ENCODE data around the gene ENHO.

The ENHO gene

DNA sequence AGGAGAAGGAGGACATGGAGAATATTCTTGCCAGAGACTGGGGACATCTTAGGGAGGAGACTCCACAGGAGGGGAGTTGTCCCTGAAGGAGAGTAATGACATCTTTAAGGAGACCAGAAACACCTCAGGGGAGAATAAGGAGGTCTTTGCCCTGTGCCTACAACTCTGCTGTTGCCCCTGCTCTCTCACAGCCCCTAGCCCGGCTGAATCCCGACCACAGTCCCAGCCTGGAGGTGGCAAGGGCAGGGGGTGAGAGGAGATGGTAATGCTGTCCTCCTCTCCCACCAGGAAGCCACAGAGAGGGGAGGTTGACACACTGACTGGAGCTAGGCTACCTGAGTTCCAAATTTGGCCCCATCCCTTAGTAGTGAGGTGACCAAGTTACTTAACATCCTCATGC lies 30.2 kb upstream of the ENHO start:
- Mint-ChIP-seq H3K27ac (ENCODE audit: low read depth) (no peak overlapping the region), H3K27me3 (peaks cover 39% of the 10 kb centered on the region), H3K4me3 (no peak overlapping the region), H3K4me1 (no peaks in the 10 kb centered on the region), H3K36me3 (ENCODE audit: insufficient read depth) (no peaks in the 10 kb centered on the region), H3K9me3 (no peaks in the 10 kb centered on the region)
- no peak for DNase-seq (ENCODE audit: low spot score in 2 of 2)
- ATAC-seq (replicated peaks; ENCODE audit: extremely low read depth, poor library complexity, severe bottlenecking) = no peak

DNA sequence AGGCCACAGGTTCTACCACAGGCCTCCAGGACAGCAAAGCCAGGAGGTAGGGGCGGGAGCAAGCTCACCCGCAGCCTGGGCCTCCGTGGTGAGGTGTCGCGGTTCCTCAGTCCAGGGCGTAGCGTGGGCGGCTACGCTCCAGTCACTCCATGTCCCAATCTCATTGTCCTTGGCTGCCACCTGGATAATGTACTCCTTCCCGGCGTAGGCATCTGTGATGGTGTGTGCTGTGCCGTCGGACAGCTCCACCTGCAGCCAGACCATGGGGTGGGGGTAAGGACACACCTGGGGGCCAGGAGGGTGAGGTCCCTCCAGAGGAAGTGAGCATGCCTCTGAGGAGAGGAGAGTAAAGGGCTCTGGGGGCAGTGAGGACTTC lies 29.8 kb upstream of the ENHO start:
- Mint-ChIP-seq H3K4me1 (no peaks in the 10 kb centered on the region), H3K4me3 (no peak overlapping the region), H3K27me3 (peaks cover 39% of the 10 kb centered on the region), H3K27ac (ENCODE audit: low read depth) (no peak overlapping the region), H3K9me3 (no peaks in the 10 kb centered on the region), H3K36me3 (ENCODE audit: insufficient read depth) (no peaks in the 10 kb centered on the region)
- DNase-seq (ENCODE audit: low spot score in 2 of 2) (no peak), ATAC-seq (replicated peaks; ENCODE audit: extremely low read depth, poor library complexity, severe bottlenecking) (no peak)

DNA sequence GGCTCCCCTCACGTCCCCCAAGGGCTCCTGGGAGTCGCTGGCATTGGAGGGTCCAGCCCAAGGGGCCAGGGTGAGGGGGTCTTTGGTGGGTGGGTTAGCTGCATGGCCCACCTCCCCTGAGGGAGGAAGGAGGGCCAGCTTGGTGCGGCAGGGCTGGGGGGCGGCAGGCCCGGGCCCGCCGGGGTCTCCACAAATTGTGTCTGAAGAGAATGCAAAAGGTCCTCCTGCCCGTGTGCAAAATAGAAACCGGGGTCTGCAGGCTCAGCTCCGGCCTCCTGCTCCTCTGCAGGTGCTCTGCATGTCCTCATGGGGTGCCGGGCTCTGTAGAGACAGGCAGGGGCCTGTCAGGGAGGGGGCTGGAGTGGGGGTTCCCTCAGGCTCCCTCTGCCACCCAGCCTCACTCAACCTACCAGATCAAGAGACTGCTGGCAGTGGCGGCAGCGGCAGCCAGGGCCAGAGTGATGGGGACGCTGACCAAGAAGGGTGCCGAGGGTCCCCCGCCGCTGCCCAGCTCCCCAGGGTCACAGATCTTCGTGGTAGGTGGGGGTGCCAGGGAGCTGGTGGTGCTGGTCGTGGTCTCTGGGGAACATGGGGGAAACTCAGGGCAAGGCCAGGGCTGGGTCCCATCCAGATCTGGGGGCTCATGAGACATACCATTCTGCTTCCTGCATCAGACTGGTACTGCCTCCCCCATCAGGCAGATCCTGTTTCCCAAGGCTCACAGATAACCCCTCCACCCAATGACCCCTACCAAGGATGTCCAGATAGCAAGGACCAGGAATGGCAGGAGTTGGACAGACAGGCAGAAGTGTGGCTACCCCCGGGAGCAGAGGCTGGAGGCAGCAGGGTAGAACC lies 29.2 kb upstream of the ENHO start:
- no peak for DNase-seq (ENCODE audit: low spot score in 2 of 2)
- Mint-ChIP-seq H3K27ac (ENCODE audit: low read depth) (no peak overlapping the region), H3K4me3 (no peak overlapping the region), H3K9me3 (no peaks in the 10 kb centered on the region), H3K4me1 (no peaks in the 10 kb centered on the region), H3K27me3 (peaks cover 39% of the 10 kb centered on the region), H3K36me3 (ENCODE audit: insufficient read depth) (no peaks in the 10 kb centered on the region)
- ATAC-seq (replicated peaks; ENCODE audit: extremely low read depth, poor library complexity, severe bottlenecking) = no peak

DNA sequence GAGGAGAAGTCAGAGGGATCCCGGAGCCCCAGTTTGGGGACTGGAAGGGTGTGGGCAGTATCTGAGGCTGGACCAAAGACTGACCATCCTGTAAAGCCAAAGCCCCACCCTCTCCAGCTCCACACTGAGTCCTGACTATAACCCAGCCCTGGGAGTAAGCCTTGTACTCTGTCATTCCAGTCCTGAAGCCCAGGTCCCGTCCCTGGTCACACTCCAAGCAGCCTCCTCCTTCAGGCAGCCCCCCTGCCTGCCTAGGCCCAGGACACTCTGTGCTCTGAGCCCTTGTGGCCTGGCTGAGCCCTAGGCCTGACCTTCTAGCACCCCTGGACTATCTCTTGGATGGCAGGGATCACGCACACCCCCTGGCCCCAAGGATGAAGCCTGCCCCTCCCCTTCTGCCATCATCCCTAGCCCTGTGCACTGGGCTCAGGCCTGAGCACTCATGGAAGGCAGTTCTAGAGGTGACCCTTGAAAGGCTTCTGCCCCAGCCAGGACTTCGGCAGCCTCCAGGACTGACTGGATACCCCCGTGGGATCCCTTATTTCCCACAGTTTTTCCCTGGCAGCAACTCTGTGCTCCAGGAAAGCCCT lies 28.0 kb upstream of the ENHO start:
- no peak for ATAC-seq (replicated peaks; ENCODE audit: extremely low read depth, poor library complexity, severe bottlenecking)
- Mint-ChIP-seq H3K27ac (ENCODE audit: low read depth) (no peak overlapping the region), H3K9me3 (no peaks in the 10 kb centered on the region)

DNA sequence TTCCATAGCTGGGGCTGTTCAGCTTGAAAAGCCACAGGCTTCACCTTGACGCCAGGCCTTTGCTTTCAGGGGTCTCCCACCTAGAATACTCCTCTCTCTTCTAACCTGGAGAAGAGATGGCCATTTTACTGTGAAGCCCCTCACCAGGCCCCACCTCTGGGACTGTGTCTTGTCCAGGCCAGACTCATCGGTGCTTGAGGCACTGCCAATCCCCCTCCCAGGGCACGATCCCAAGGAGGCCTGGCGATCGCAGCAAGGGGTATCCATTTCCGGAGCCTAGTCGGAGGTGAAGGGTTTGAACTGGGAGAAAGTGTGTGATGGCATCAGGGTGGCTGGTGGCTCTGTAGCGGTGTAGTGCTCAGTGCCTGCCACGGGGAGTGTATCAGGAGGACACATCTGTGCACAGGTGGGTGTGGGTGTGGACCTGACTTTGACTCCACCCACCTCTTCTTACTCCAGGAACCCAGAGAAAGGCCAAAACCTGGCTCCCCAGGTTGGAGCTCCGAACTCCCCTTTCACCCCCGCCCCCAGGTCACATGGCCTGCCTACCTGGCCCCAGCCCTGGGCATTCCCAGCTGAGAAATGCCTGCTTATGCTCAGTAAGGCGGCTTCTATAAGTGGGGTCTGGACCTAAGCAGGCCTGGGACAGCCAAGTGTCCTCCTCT lies 27.4 kb upstream of the ENHO start:
- no peak for DNase-seq (ENCODE audit: low spot score in 2 of 2)
- H3K4me3 Mint-ChIP-seq = no peak overlapping the region
- ATAC-seq (replicated peaks; ENCODE audit: extremely low read depth, poor library complexity, severe bottlenecking) = no peak
- H3K9me3 Mint-ChIP-seq = no peaks in the 10 kb centered on the region
- no peak overlapping the region for H3K27ac Mint-ChIP-seq (ENCODE audit: low read depth)
- peaks cover 46% of the 10 kb centered on the region for H3K27me3 Mint-ChIP-seq
- H3K36me3 Mint-ChIP-seq (ENCODE audit: insufficient read depth) = no peaks in the 10 kb centered on the region
- no peaks in the 10 kb centered on the region for H3K4me1 Mint-ChIP-seq

More for the DNA sequence above, 28.0 kb upstream of the ENHO start:
- Mint-ChIP-seq H3K4me3 (no peak overlapping the region), H3K4me1 (no peaks in the 10 kb centered on the region), H3K27me3 (peaks cover 42% of the 10 kb centered on the region), H3K36me3 (ENCODE audit: insufficient read depth) (no peaks in the 10 kb centered on the region)
- no peak for DNase-seq (ENCODE audit: low spot score in 2 of 2)

DNA sequence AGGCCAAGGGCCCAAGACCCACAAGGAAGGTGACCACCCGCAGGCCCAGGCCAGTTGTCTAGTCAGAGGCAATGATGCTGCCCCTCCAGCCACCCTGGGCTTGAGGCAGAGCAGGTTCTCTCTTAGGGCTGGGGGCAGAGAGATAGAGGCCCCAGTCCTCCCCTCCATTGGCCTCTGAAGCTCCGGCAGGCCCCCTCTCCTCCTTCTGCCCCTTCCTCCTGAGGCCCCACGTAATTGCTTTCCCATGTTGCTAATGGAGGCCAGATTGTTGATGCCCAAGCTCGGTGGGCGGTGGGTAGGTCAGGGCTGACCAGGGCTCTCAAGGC lies 26.6 kb upstream of the ENHO start:
- ATAC-seq (replicated peaks; ENCODE audit: extremely low read depth, poor library complexity, severe bottlenecking) = no peak
- H3K9me3 Mint-ChIP-seq = no peaks in the 10 kb centered on the region
- no peak overlapping the region for H3K4me3 Mint-ChIP-seq
- H3K4me1 Mint-ChIP-seq = no peaks in the 10 kb centered on the region
- H3K36me3 Mint-ChIP-seq (ENCODE audit: insufficient read depth) = no peaks in the 10 kb centered on the region
- H3K27me3 Mint-ChIP-seq = peaks cover 38% of the 10 kb centered on the region
- DNase-seq (ENCODE audit: low spot score in 2 of 2) = no peak
- no peak overlapping the region for H3K27ac Mint-ChIP-seq (ENCODE audit: low read depth)

DNA sequence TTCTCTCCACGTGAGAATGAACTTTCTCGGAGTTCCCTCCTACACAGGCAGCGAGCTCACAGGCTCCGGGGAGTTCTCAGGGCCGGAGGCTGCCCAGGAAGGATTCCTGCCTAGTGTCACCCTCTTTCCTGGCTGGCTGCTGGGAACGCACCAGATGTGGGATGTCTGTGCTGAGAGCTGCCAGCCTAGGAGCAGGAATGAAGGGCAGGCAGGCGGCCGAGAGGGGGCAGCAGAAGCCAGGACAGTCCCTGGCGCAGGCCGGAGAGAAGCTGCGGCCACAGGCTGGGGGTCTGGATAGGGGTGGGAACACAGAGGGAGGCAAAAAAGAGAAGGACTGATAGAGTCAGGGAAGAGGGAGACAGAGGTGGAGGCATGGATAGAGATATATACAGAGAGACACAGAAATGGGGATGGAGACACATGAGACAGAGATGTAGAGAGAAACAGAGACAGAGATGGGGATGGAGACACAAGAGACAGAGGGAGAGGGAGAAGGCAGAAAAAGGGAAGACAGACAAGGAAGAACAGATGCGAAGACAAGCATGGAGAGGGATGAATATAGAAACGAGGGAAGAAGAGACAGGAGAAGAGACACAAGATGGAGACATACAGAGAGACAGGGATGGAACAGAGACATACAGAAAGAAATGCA lies 25.3 kb upstream of the ENHO start:
- Mint-ChIP-seq H3K9me3 (no peaks in the 10 kb centered on the region), H3K27me3 (peaks cover 35% of the 10 kb centered on the region), H3K27ac (ENCODE audit: low read depth) (no peak overlapping the region), H3K36me3 (ENCODE audit: insufficient read depth) (no peaks in the 10 kb centered on the region), H3K4me1 (no peaks in the 10 kb centered on the region), H3K4me3 (no peak overlapping the region)
- ATAC-seq (replicated peaks; ENCODE audit: extremely low read depth, poor library complexity, severe bottlenecking) (no peak), DNase-seq (ENCODE audit: low spot score in 2 of 2) (no peak)

DNA sequence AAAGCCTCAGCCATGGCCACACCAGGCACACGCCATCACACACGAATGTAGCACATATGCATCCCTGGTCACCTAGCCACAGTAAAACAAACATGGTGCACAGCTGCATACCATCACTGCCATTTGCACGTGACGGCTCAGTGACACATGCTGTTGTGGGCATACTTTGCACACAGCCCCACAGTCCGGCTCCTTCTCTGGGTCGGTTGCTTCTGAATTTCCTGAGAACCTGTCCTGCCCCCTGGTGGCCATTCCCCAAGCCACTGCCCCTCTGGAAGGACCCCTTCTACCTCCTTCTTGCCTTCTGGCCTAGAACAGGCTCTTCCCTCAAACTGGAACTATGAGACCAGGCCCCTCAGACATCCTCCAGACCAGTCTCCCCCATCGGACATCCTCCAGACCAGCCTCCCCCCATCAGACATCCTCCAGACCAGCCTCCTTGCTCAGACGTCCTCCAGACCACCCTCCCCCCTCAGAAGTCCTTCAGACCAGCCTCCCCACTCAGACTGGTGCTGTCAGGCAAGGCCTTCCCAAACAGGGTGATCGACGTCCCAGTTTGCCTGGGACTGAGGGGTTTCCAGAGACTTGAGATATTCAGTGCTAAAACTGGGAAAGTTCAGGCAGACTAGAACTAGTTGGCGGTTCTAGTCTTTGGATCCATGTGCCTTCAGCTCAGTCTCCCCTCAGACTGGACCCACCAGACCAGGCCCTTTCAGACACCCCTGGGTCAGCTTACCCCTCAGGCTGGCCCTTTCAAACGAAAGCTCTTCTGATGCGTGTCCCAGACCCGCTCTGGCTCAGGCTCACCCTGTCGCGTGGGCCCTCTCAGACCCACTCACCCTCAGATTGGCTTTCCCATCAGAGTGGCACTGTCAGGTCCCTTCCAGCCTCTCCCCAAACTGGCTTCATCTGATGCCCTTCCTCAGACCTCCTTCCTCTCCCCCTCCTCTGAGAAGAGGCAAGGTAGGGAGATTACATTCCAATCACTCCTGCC lies 24.3 kb upstream of the ENHO start:
- H3K4me3 Mint-ChIP-seq = no peak overlapping the region
- ATAC-seq (replicated peaks; ENCODE audit: extremely low read depth, poor library complexity, severe bottlenecking) (no peak), DNase-seq (ENCODE audit: low spot score in 2 of 2) (no peak)
- no peaks in the 10 kb centered on the region for H3K4me1 Mint-ChIP-seq
- no peaks in the 10 kb centered on the region for H3K36me3 Mint-ChIP-seq (ENCODE audit: insufficient read depth)
- H3K27me3 Mint-ChIP-seq = peaks cover 28% of the 10 kb centered on the region
- no peak overlapping the region for H3K27ac Mint-ChIP-seq (ENCODE audit: low read depth)
- H3K9me3 Mint-ChIP-seq = no peaks in the 10 kb centered on the region

DNA sequence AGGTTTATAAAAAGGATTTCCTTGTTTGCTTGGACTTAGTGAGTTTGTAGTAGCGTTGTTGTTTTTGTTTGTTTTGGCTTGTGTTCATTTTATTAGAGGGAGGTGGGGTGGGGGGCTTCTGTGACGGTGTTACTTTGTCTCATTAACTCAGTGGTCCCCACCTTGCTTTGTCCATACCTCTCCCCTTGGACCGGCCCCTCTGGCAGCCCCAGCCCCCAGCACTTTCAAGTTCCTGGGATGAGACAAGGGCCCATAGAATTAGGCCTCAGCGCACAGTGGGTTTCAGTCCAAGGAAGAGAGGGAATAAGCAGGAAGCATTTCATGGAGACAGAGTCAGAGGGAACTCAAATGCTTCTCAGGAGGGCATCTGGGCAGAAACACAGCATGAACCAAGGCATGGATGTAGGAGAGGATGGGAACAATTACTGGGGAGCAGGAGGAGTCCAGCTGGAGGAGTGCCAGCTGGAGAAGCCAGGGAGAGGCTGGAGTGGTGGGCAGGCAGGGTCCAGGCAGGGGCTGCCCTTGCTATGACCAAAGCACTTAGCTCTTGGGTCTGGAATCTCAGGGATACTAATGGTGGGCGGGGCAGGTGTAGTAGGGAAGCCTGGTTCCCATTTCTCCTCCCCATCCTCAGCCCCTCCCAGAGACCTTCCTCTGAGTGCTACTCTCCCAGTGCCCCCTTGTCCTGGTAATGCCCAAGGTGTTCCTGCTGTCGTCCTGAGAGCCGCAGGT lies 23.5 kb upstream of the ENHO start:
- ATAC-seq (replicated peaks; ENCODE audit: extremely low read depth, poor library complexity, severe bottlenecking) (no peak), DNase-seq (ENCODE audit: low spot score in 2 of 2) (no peak)
- no peaks in the 10 kb centered on the region for H3K36me3 Mint-ChIP-seq (ENCODE audit: insufficient read depth)
- H3K4me1 Mint-ChIP-seq = no peaks in the 10 kb centered on the region
- no peaks in the 10 kb centered on the region for H3K9me3 Mint-ChIP-seq
- H3K27me3 Mint-ChIP-seq = peaks cover 28% of the 10 kb centered on the region
- H3K27ac Mint-ChIP-seq (ENCODE audit: low read depth) = no peak overlapping the region
- H3K4me3 Mint-ChIP-seq = no peak overlapping the region

DNA sequence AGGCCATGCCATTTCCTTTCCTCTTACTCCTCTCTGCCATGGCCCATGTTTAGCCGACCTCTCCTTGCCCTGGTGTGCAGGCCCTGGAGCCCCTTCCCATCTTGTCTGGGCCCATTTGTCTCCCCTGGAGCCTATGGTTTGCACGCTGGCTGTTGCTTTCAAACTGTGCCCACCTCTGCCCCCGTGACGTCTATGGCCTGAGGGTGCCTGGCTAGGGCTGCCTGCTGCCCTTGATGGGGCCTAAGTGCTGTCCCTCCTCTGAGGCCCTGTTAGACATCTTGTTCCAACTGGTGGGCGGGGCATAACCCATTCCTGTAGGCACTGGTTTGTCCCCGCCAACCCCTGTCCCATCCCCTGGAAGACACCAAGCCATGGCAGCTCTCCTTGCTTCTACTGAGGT lies 22.7 kb upstream of the ENHO start:
- H3K4me1 Mint-ChIP-seq = no peaks in the 10 kb centered on the region
- no peaks in the 10 kb centered on the region for H3K36me3 Mint-ChIP-seq (ENCODE audit: insufficient read depth)
- peaks cover 28% of the 10 kb centered on the region for H3K27me3 Mint-ChIP-seq

DNA sequence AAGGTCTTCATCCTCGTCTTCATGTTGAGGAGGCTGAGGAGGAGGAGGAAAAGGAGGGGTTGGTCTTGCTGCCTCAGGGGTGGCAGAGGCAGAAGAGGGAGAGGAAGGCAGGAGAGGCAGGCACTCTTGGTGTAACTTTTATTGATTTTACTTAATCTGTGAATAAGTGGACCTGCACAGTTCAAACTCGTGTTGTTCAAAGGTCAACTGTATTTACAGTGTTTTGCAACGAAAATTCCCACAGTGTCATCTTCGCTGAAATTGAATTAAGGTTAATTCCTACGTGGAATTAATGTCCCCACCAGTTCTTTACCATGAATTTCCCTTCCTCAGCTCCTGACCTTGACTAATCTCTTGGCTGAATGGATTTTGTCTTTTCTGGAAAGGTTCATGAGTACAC lies 21.2 kb upstream of the ENHO start:
- no peak for DNase-seq (ENCODE audit: low spot score in 2 of 2)
- Mint-ChIP-seq H3K36me3 (ENCODE audit: insufficient read depth) (no peaks in the 10 kb centered on the region), H3K27me3 (peaks cover 37% of the 10 kb centered on the region), H3K4me1 (no peaks in the 10 kb centered on the region), H3K27ac (ENCODE audit: low read depth) (no peak overlapping the region), H3K4me3 (no peak overlapping the region), H3K9me3 (no peaks in the 10 kb centered on the region)
- no peak for ATAC-seq (replicated peaks; ENCODE audit: extremely low read depth, poor library complexity, severe bottlenecking)

More for the DNA sequence above, 22.7 kb upstream of the ENHO start:
- ATAC-seq (replicated peaks; ENCODE audit: extremely low read depth, poor library complexity, severe bottlenecking) (no peak), DNase-seq (ENCODE audit: low spot score in 2 of 2) (no peak)
- no peak overlapping the region for H3K4me3 Mint-ChIP-seq
- no peaks in the 10 kb centered on the region for H3K9me3 Mint-ChIP-seq
- H3K27ac Mint-ChIP-seq (ENCODE audit: low read depth) = no peak overlapping the region
